OCI-LY7 (cell line): ENCODE measurements around the gene IFI6.

Source experiments
- CTCF ChIP-seq: fragments of 200-600 bp; sonication (generic); conservative IDR thresholded peaks from 2 replicates; pipeline ENCODE4 v1.5.1; 2014; ENCODE audit warnings: mild to moderate bottlenecking, antibody characterized with exemption, low read length, moderate library complexity, mixed read lengths
- EZH2phosphoT487 ChIP-seq: fragments of 200-600 bp; sonication (generic); IDR thresholded peaks from 2 replicates; pipeline ENCODE4 v1.6.1; 2018; ENCODE audit warnings: low read depth, borderline replicate concordance, mild to moderate bottlenecking, mixed run types, antibody characterized with exemption, low read length, moderate library complexity, mixed read lengths

- TF ChIP-seq CTCF (no peak), EZH2phosphoT487 (no peak)
Observed at GRCh38 chr1:27622828-27623227, 49.2 kb downstream of the IFI6 start.
